GM12878 (cell line): ENCODE results near the gene AP1AR. TPM values are rescaled to one million over a fixed set of nuclear protein-coding genes. Genes with fewer than 3 reads are reported as not detected.

Experiments used
- ATAC-seq: fragments of 200-7000 bp; cut with Tn5 transposase; 3 replicates; pipeline ENCODE4 v1.9.1; 2020; ENCODE audit warnings: mild to moderate bottlenecking, moderate library complexity
- BruUV-seq: library from RNA; stranded (reverse); fragments of 400-500 nt; replicated peaks from 2 replicates; lab custom pipeline; 2021; lab: Mats Ljungman, UMichigan
- CTCF ChIA-PET: fragments of 300-600 bp; sonication (Branson Sonifier 250); formaldehyde crosslinking; extraction: SDS; loops from one replicate; lab custom pipeline; 2021; ENCODE audit warnings: inconsistent platforms; lab: Yijun Ruan, JAX
- POLR2A ChIA-PET: fragments of 350-600 bp; formaldehyde crosslinking; extraction: SDS; loops from one replicate; lab custom pipeline; 2021; ENCODE audit warnings: inconsistent platforms; lab: Charles Lee
- RAD21 ChIA-PET: fragments of 300-600 bp; sonication (Branson Sonifier 250); formaldehyde crosslinking; loops from one replicate; lab custom pipeline; 2023; ENCODE audit warnings: antibody characterized with exemption; ENCODE audit not compliant: unreplicated experiment; lab: Charles Lee
- SMC1A ChIA-PET: fragments of 300-600 bp; sonication (Branson Sonifier 250); formaldehyde crosslinking; loops from one replicate; lab custom pipeline; 2023; ENCODE audit not compliant: unreplicated experiment, uncharacterized antibody; lab: Charles Lee
- DNase-seq: peaks from one replicate; pipeline ENCODE4 v3.0.0-alpha.2; 2011; ENCODE audit warnings: low read depth, low spot score
- FAIRE-seq: peaks from 3 replicates; lab custom pipeline; 2011; peaks lifted over from hg19 to GRCh38; lab: Jason Lieb, UNC
- H2AFZ ChIP-seq: 2 replicates; pipeline ENCODE4 v1.6.0; 2011; ENCODE audit warnings: low read depth, low read length, control low read depth; ENCODE audit not compliant: control insufficient read depth
- H3K27ac ChIP-seq: 2 replicates; pipeline ENCODE4 v1.5.1; 2011; ENCODE audit warnings: control low read depth; ENCODE audit not compliant: control insufficient read depth, insufficient read depth
- H3K27me3 ChIP-seq, 2 experiments: replicated peaks in 1 of 2; 2 replicates each; pipeline versions ENCODE4 v1.6.0 to v1.6.1; 2011; ENCODE audit warnings: low read length in 1 of 2; ENCODE audit not compliant: control insufficient read depth in 2 of 2, insufficient read depth in 2 of 2
- H3K36me3 ChIP-seq, 2 experiments: 2 replicates each; pipeline ENCODE4 v1.5.1; 2011; ENCODE audit warnings: low read length in 1 of 2; ENCODE audit not compliant: control insufficient read depth in 2 of 2, insufficient read depth in 2 of 2
- H3K4me1 ChIP-seq: 2 replicates; pipeline ENCODE4 v1.6.1; 2011; ENCODE audit warnings: mild to moderate bottlenecking, low read length, moderate library complexity, mixed read lengths; ENCODE audit not compliant: control insufficient read depth, insufficient read depth
- H3K4me2 ChIP-seq: 2 replicates; pipeline ENCODE4 v1.6.0; 2011; ENCODE audit warnings: control low read depth; ENCODE audit not compliant: control insufficient read depth, insufficient read depth
- H3K4me3 ChIP-seq: fragments of 200-600 bp; sonication (generic); 2 replicates; pipeline ENCODE4 v1.5.1; 2016
- H3K79me2 ChIP-seq: 2 replicates; pipeline ENCODE4 v1.6.0; 2011; ENCODE audit warnings: low read length; ENCODE audit not compliant: control insufficient read depth, insufficient read depth
- H3K9ac ChIP-seq: 2 replicates; pipeline ENCODE4 v1.8.0; 2011; ENCODE audit warnings: low read length, control low read depth, mixed read lengths; ENCODE audit not compliant: control insufficient read depth, insufficient read depth
- H3K9me3 ChIP-seq: replicated peaks from 3 replicates; pipeline ENCODE4 v1.5.1; 2011; ENCODE audit warnings: mild to moderate bottlenecking, low read length; ENCODE audit not compliant: control insufficient read depth, insufficient read depth
- H4K20me1 ChIP-seq: 2 replicates; pipeline ENCODE4 v1.6.0; 2011; ENCODE audit not compliant: control insufficient read depth, insufficient read depth
- FOXK2 ChIP-seq: fragments of 450-650 bp; IDR thresholded peaks from 2 replicates; pipeline ENCODE4 v1.6.1; 2017; ENCODE audit warnings: mild to moderate bottlenecking, moderate library complexity
- FOXM1 ChIP-seq: IDR thresholded peaks from 2 replicates; pipeline ENCODE4 v1.6.1; 2012; ENCODE audit warnings: low read depth, mild to moderate bottlenecking, inconsistent platforms, low read length, moderate library complexity
- IKZF1 ChIP-seq: fragments of 450-650 bp; conservative IDR thresholded peaks from 2 replicates; pipeline ENCODE4 v1.6.1; 2017; ENCODE audit warnings: antibody characterized with exemption, mild to moderate bottlenecking
- NFXL1 ChIP-seq: fragments of 450-650 bp; IDR thresholded peaks from 2 replicates; pipeline ENCODE4 v1.6.1; 2017; ENCODE audit warnings: antibody characterized with exemption, mild to moderate bottlenecking, borderline replicate concordance
- SP1 ChIP-seq: IDR thresholded peaks from one replicate; pipeline ENCODE4 v1.6.1; 2011; ENCODE audit warnings: low read depth, low read length
- YBX1 ChIP-seq: fragments of 450-650 bp; IDR thresholded peaks from 2 replicates; pipeline ENCODE4 v1.6.1; 2016; ENCODE audit warnings: antibody characterized with exemption
- WGBS: methylation state at CpG from one replicate; pipeline ENCODE4 v1.1.6; 2016; ENCODE audit warnings: low lambda C conversion rate; ENCODE audit not compliant: insufficient replicate concordance, insufficient coverage; ENCODE audit errors: missing lambda C conversion rate; 5-methylcytosine and 5-hydroxymethylcytosine counted together
- in situ Hi-C: fragments of 300-500 bp; cut with MboI; formaldehyde crosslinking; loops from 9 replicates; pipeline ENCODE4 v1.14.3; 2018; ENCODE audit warnings: mixed read lengths
- intact Hi-C: fragments of 100-400 bp; cut with micrococcal nuclease; formaldehyde crosslinking; loops from one replicate; pipeline ENCODE4 v1.14.2; 2022; ENCODE audit not compliant: unreplicated experiment
- polyA plus RNA-seq, 11 experiments: library from polyadenylated mRNA; depleted of rRNA in 4 of 11; unstranded in 6 of 11; stranded (reverse) in 5 of 11; fragments of >200 nt; fragmentation: Nextera tagmentation in 4 of 11; fragmentation: Illumina TruSeq in 1 of 11; extraction: Ambion mirVana in 4 of 11; extraction: Trizol in 1 of 11; gene quantifications; 1 replicate in 1 of 11; 2 replicates in 10 of 11; pipeline versions ENCODE4 v1.2.1 to v1.2.3, GENCODE V29; 2011 to 2016; ENCODE audit warnings: inconsistent platforms in 2 of 11, missing spikeins in 2 of 11, low read depth in 1 of 11
- total RNA-seq, 4 experiments: library from RNA; depleted of rRNA in 3 of 4; stranded (reverse); fragments of >200 nt in 3 of 4; fragmentation: Illumina TruSeq in 1 of 4; extraction: Trizol in 1 of 4; gene quantifications; 2 replicates each; pipeline versions ENCODE4 v1.2.1 to v1.2.3, GENCODE V29; 2013 to 2021

The AP1AR gene
- total and polyA plus RNA-seq, 10 of the 15 experiments (the other 5 are each of a cell fraction or from before 2014, with no cell fraction given): 5.6 to 29.1 (median 16.3) TPM

DNA sequence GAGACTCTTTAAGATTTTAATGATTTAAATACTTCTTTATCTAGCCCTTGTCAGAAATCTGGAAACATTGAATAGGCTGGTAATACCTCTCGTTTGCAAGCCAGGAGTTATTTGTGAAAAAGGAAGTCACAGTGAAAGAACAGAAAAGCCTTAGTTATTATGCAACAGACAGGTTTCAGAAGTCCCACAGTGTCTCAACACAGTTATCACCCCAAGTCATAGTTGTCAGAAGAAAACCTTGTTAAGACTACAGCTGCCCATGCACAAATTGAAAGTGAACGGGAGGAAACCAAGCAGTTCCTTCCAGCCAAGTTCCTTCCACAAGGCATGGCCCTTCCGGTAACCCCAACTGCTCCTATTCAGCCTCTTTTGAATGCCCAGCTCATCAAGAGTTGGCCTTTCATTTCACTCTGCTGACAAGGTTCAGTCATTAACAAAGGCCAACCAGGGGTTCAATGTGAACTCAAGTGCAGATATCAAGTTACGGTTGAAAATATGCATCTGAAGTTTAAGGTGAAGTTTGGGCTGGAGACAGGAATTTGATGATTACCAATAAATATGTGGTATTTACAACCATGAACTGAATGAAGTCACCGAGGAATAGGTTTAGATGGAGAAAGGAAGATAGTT, 81.1 kb downstream of the AP1AR start (continued):
- TF ChIP-seq SP1 (no peak), NFXL1 (no peak), FOXM1 (peak; percentile 53; the same call in 1 of the 2 replicates), YBX1 (no peak)

DNA sequence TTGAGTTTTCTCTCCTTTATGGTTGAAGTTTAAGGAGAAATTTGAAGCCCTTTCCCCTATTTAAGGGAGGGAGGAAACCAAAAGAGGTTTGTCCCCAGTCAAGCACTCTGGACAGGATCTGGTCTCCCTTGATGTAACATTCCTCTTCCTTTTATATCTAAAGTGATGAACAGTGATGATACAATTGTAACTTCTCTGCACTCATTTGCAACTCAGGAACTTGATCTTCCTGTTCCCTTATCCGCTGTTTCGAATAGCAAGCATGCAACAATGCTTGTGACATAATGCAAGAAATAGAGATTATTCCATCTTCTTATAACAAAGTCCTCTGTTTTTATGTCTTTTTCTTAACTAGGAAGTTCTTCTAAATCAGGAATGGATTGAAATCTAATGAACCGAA, 83.9 kb downstream of the AP1AR start:
- POLR2A ChIA-PET: interaction anchor here (0.7 kb wide), 1 partner anchor 206 kb away, joined by 4 read pairs; no protein-coding TSS in a partner anchor
- H3K36me3 ChIP-seq: no peaks in the 10 kb centered on the region
- TF ChIP-seq FOXK2: no peak
- no peak for TF ChIP-seq IKZF1
- TF ChIP-seq, all 136 proteins: peak for 0
- peak overlapping the region; percentile 17; the same call in 1 of the 2 replicates for H3K4me2 ChIP-seq
- H3K27me3 ChIP-seq: no peaks in the 10 kb centered on the region
- no peak for ATAC-seq
- H3K9ac ChIP-seq: no peak overlapping the region
- BruUV-seq: no TSS peak
- H3K79me2 ChIP-seq: peaks cover 13% of the 10 kb centered on the region
- H3K9me3 ChIP-seq: no peaks in the 10 kb centered on the region; the same call in 2 of the 3 replicates
- peaks cover 44% of the 10 kb centered on the region for H3K4me1 ChIP-seq
- no peak overlapping the region for H3K4me3 ChIP-seq
- in situ Hi-C loops: no loop called here
- SMC1A ChIA-PET: no interaction called here
- H3K27ac ChIP-seq: no peak overlapping the region; the same call in 1 of the 2 replicates
- H2AFZ ChIP-seq: no peak overlapping the region
- no peaks in the 10 kb centered on the region for H4K20me1 ChIP-seq
- intact Hi-C loops: loop anchor here (5.0 kb wide), 1 partner anchor 83 kb away; the partner anchor contains the start of gene AP1AR
- no peak for FAIRE-seq
- DNase-seq: no peak
- CTCF ChIA-PET: no interaction called here
- RAD21 ChIA-PET: no interaction called here
- 14% methylated on average over 3 of the region's 3 CpGs for WGBS
